ENCODE measurements around the gene ADIPOQ. TPM values are rescaled to one million over a fixed set of nuclear protein-coding genes. Genes with fewer than 3 reads are reported as not detected.
"Not testable (repeated sequence)": the region's sequence is repeated elsewhere in the genome, so short reads cannot be mapped to it uniquely, and the experiment has no call there.

ADIPOQ gene
- total RNA-seq, 4 donors from 2014 or later = 0.38 to 5.8 (median 0.61) TPM

DNA sequence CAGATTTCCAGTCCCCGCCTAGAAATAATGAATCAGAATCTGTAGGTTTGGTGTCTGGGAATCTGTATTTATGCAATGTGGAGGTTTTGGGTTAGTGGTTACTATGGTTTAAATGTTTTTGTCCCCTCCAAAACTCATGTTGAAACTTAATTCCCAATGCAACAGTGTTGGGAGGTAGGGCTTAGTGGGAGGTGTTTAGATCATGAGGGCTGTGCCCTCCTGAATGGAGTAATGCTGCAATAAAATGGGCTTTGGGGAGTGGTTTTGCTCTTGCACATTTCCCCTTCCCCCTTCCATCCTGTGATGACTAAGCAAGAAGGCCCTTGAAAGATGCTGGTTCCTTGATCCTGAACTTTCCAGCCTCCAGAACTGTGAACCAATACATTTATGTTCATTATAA, 27.1 kb upstream of the ADIPOQ start:
- H3K4me3 ChIP-seq = no peak overlapping the region
- no peak for DNase-seq

GRCh38 chr3:186818516-186818915, 24.0 kb upstream of the ADIPOQ start:
- no peaks in the 10 kb centered on the region for H3K36me3 ChIP-seq
- H3K4me1 ChIP-seq = no peaks in the 10 kb centered on the region
- no peak for DNase-seq
- H3K9me3 ChIP-seq = no peaks in the 10 kb centered on the region
- H3K4me3 ChIP-seq = no peak overlapping the region
- no peak for TF ChIP-seq POLR2A (IDR thresholded peaks at IDR 0.05)
- TF ChIP-seq, protein P1, sequence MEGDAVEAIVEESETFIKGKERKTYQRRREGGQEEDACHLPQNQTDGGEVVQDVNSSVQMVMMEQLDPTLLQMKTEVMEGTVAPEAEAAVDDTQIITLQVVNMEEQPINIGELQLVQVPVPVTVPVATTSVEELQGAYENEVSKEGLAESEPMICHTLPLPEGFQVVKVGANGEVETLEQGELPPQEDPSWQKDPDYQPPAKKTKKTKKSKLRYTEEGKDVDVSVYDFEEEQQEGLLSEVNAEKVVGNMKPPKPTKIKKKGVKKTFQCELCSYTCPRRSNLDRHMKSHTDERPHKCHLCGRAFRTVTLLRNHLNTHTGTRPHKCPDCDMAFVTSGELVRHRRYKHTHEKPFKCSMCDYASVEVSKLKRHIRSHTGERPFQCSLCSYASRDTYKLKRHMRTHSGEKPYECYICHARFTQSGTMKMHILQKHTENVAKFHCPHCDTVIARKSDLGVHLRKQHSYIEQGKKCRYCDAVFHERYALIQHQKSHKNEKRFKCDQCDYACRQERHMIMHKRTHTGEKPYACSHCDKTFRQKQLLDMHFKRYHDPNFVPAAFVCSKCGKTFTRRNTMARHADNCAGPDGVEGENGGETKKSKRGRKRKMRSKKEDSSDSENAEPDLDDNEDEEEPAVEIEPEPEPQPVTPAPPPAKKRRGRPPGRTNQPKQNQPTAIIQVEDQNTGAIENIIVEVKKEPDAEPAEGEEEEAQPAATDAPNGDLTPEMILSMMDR (IDR thresholded peaks at IDR 0.05) = no peak
- H3K27ac ChIP-seq = no peak overlapping the region
- no peaks in the 10 kb centered on the region for H3K27me3 ChIP-seq

More for the DNA sequence above, 27.1 kb upstream of the ADIPOQ start:
- no peaks in the 10 kb centered on the region for H3K4me1 ChIP-seq
- H3K36me3 ChIP-seq = no peaks in the 10 kb centered on the region
- TF ChIP-seq, protein P1 (IDR thresholded peaks at IDR 0.05) = no peak
- no peak for TF ChIP-seq POLR2A (IDR thresholded peaks at IDR 0.05)
- no peak overlapping the region for H3K27ac ChIP-seq
- no peaks in the 10 kb centered on the region for H3K27me3 ChIP-seq
- no peaks in the 10 kb centered on the region for H3K9me3 ChIP-seq

DNA sequence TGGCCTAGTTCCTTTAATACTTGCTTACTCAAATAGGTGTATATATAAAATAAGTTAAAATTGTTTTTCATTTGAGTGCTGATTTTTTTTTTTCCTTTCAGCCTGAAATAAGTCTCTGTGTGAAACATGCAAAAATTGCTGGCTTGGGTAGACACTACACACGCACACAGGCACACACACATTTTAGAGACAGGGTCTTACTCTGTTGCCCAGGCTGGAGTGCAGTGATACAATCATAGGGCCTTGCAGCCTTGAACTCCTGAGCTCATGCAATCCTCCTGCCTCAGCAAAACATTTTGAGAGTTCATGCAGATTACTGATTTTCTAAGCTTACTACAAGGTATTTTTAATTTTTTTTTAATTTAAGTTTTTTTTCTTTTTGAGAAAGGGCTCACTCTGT, 23.6 kb upstream of the ADIPOQ start:
- DNase-seq = no peak
- TF ChIP-seq, protein P1 (IDR thresholded peaks at IDR 0.05) = no peak
- Histone ChIP-seq H3K9me3 (no peaks in the 10 kb centered on the region), H3K36me3 (no peaks in the 10 kb centered on the region), H3K4me1 (no peaks in the 10 kb centered on the region), H3K4me3 (no peak overlapping the region), H3K27me3 (no peaks in the 10 kb centered on the region), H3K27ac (no peak overlapping the region)

GRCh38 chr3:186821429-186822387, 20.8 kb upstream of the ADIPOQ start:
- Histone ChIP-seq H3K4me1 (peaks cover 0 to 12% (median 10%) of the 10 kb centered on the region in 4 donors), H3K36me3 (no peaks in the 10 kb centered on the region), H3K27me3 (peaks cover 0 to 13% of the 10 kb centered on the region in 2 donors), H3K4me3 (no peak overlapping the region), H3K9me3 (no peaks in the 10 kb centered on the region), H3K27ac (no peak overlapping the region)
- TF ChIP-seq, protein P1 (IDR thresholded peaks at IDR 0.05) = peak; percentile 41 to 77 (median 72)
- no peak for TF ChIP-seq POLR2A (IDR thresholded peaks at IDR 0.05)
- DNase-seq = peak in 1 of 3 donors; percentile 40

DNA sequence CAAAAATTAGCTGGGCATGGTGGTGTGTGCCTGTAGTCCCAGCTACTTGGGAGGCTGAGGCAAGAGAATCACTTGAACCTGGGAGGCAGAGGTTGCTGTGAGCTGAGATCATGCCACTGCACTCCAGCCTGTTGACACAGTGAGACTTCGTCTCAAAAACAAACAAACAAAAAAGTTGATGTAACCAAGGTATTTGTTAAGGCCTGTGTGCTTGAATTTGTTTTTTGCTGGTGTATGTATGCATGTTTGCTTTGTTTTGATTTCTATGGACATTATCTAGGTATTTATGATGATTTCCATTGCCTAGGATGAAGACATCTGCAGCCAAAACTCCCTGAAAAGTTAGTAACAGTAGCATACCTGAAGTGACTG, 20.1 kb upstream of the ADIPOQ start:
- DNase-seq, H3K9me3 ChIP-seq, H3K4me3 ChIP-seq, H3K27ac ChIP-seq, H3K36me3 ChIP-seq: not testable (repeated sequence)
- Histone ChIP-seq H3K4me1 (peaks cover 0 to 13% (median 10%) of the 10 kb centered on the region in 4 donors), H3K27me3 (peaks cover 0 to 13% of the 10 kb centered on the region in 2 donors)

- Histone ChIP-seq H3K4me3 (no peak overlapping the region), H3K9me3 (no peaks in the 10 kb centered on the region), H3K27ac (no peak overlapping the region), H3K27me3 (peaks cover 0 to 13% of the 10 kb centered on the region in 2 donors), H3K4me1 (peaks cover 0 to 14% (median 11%) of the 10 kb centered on the region in 4 donors), H3K36me3 (no peaks in the 10 kb centered on the region)
- no peak for TF ChIP-seq POLR2A (IDR thresholded peaks at IDR 0.05)
- TF ChIP-seq, protein P1 (IDR thresholded peaks at IDR 0.05) = no peak
- DNase-seq = no peak
Measured at GRCh38 chr3:186823386-186823785, 19.1 kb upstream of the ADIPOQ start.

Measured in Peyer's patch (tissue), 4 donors.